IPS-NIHi11 (cell line): ENCODE measurements around the gene ARHGEF25.
"Not testable (repeated sequence)": the region's sequence is repeated elsewhere in the genome, so short reads cannot be mapped to it uniquely, and the experiment has no call there.

Source experiments
- DNase-seq: peaks from one replicate; pipeline ENCODE4 v3.0.0; 2012; ENCODE audit warnings: mixed read lengths, low spot score

ARHGEF25 gene

GRCh38 chr12:57585156-57585555 lies 26.1 kb upstream of the ARHGEF25 start:
- no peak for DNase-seq

GRCh38 chr12:57586128-57586527 lies 25.1 kb upstream of the ARHGEF25 start:
- no peak for DNase-seq

GRCh38 chr12:57586832-57587429 lies 24.3 kb upstream of the ARHGEF25 start:
- no peak for DNase-seq

GRCh38 chr12:57588951-57589610 lies 22.2 kb upstream of the ARHGEF25 start:
- DNase-seq: not testable (repeated sequence)

- DNase-seq: no peak
These were observed 20.8 kb upstream of the ARHGEF25 start for GRCh38 chr12:57590479-57590863.

- peak; percentile 99 for DNase-seq
These were observed 20.1 kb upstream of the ARHGEF25 start, which contains the start of gene PIP4K2C for GRCh38 chr12:57590864-57591781. Gene PIP4K2C (plus strand): TSS chr12:57591192. CDS start chr12:57591290, 98 bp downstream.

- DNase-seq: peak; percentile 42
These were observed 19.4 kb upstream of the ARHGEF25 start for GRCh38 chr12:57591782-57592325.

GRCh38 chr12:57592551-57593165 lies 18.6 kb upstream of the ARHGEF25 start:
- DNase-seq: no peak

GRCh38 chr12:57593187-57593586 lies 18.0 kb upstream of the ARHGEF25 start:
- DNase-seq: no peak

- DNase-seq: no peak
These were observed 10.8 kb upstream of the ARHGEF25 start for GRCh38 chr12:57600395-57600794.

- no peak for DNase-seq
These were observed 8.7 kb upstream of the ARHGEF25 start for GRCh38 chr12:57602544-57602943.

GRCh38 chr12:57603324-57603723 lies 7.9 kb upstream of the ARHGEF25 start:
- DNase-seq: no peak

- DNase-seq: peak; percentile 63
These were observed 7.3 kb upstream of the ARHGEF25 start for GRCh38 chr12:57603815-57604453.

GRCh38 chr12:57604454-57604991 lies 6.7 kb upstream of the ARHGEF25 start, which contains the start of gene DTX3:
Gene DTX3 (plus strand): TSS chr12:57604824. CDS start chr12:57606518, 1,694 bp downstream.
- peak; percentile 79 for DNase-seq

GRCh38 chr12:57604992-57605810 lies 6.0 kb upstream of the ARHGEF25 start:
- DNase-seq: peak; percentile 35

GRCh38 chr12:57605811-57606311 lies 5.4 kb upstream of the ARHGEF25 start:
- no peak for DNase-seq

GRCh38 chr12:57606399-57606798 lies 4.8 kb upstream of the ARHGEF25 start:
- no peak for DNase-seq

GRCh38 chr12:57606821-57607220 lies 4.4 kb upstream of the ARHGEF25 start:
- DNase-seq: no peak

- no peak for DNase-seq
These were observed 3.1 kb upstream of the ARHGEF25 start for GRCh38 chr12:57607958-57608663.
